Activated CD4-positive, alpha-beta T cell treated with anti-CD3 and anti-CD28 coated beads, Interleukin-2, Interleukin-4, amounts not matched to agents 100 ng/mL and 50 ng/mL, durations not matched to agents 16 hours and 8 hours (primary cell): Measurements from ENCODE around the gene SEMA3C.

Experiments used
- DNase-seq: peaks from one replicate; pipeline ENCODE4 v3.0.0-alpha.2; 2020; ENCODE audit warnings: low spot score

The SEMA3C gene

DNA sequence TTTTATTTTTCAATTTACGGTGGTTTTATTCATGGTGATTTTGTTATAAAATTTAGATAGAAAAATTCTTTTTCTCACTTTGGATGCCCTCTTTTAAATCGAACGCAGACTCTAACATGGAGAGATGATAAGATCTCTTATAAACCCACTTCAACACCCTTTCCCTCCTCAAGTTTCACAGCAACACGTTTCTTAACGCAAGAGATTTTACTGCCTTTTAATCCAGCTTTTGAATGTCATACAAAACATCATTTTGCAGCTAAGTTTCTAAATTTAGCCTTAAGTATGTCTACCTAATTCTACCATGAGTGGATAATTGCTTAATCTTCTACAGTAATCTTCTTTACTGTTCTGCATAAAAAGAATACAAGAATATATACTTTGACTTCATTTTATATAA lies 70.0 kb downstream of the SEMA3C start:
- DNase-seq = no peak

DNA sequence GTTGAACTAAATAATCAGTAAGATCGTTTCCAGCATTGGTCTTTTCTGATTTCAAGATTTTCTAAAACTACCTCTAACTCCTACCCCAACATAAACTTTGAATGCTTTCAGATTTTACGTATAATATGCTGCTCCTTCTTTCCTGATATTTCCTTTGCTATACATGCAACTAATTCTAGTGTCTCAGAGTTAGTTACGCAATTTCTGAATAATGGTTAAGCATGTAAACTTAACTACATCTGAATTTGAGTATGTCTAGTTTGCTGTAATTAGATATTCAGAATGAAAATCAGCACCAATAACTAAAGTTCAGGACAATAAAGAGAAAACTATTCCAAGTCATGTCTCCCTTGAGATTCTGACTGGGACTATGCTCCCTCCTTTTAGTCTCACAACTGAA lies 71.0 kb downstream of the SEMA3C start:
- no peak for DNase-seq

DNA sequence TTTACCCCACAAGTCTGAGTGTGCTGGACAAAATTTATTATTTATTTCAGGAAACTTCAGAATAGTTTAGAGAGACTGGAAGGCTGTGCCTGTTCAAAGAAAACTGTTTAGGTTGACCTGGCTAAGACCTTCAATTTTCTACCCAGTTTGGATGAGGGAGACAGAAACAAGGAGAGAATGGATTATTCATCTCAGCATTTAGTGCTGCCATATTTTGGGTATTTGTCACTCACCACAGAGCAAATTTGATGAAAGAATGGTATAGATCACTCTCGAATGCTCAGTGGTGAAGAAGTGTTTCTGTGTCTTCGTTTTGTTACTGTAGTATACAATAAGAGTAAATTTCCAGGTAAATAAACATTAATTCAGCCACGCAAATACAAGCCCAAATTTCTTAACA lies 71.8 kb downstream of the SEMA3C start:
- no peak for DNase-seq

DNA sequence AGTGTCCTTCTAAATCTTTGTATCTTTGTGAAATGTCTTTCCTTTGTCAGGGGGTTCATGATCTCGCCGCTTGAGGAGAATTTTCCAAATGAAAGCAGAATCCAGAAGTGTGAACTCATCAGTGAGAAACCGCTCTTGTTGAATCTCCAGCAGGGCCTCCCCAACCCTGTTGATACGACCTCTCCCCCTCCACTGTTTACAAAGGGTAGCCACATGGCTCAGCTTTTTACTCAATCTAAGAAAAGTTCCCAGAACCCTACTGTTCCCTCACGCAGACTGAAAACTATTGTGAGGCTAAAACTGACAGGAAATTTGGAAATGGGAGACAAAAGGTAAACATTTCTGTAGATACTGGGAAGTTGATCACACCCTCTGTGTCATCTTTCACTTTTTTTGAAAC lies 73.9 kb downstream of the SEMA3C start:
- no peak for DNase-seq

DNA sequence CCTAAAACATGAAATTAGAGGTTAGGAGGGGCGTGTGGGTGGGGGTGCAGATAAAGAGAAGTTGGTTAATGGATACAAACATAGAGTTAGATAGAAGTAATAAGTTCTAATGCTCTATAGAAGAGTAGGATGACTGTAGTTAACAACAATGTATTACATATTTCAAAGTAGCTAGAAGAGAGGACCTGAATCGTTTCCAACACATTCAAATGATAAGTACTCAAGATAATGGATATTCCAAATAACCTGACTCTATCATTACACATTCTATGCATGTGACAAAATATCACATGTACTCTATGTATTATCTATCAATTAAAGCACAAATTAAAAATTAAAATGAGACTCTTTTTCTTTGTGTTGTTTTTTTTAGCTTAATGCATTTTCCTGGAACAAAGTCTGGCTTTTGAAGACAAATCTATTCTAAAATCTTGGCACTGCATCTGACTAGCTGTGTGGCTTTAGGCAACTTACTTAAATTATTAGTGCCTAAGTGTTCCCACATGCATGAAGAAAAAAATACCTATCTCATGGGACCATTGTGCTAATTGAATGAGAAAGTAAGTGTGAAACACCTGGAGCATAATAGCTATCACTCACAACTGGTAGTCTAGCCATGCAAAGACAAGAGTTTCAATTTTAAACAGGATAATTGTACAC lies 75.7 kb downstream of the SEMA3C start:
- no peak for DNase-seq

DNA sequence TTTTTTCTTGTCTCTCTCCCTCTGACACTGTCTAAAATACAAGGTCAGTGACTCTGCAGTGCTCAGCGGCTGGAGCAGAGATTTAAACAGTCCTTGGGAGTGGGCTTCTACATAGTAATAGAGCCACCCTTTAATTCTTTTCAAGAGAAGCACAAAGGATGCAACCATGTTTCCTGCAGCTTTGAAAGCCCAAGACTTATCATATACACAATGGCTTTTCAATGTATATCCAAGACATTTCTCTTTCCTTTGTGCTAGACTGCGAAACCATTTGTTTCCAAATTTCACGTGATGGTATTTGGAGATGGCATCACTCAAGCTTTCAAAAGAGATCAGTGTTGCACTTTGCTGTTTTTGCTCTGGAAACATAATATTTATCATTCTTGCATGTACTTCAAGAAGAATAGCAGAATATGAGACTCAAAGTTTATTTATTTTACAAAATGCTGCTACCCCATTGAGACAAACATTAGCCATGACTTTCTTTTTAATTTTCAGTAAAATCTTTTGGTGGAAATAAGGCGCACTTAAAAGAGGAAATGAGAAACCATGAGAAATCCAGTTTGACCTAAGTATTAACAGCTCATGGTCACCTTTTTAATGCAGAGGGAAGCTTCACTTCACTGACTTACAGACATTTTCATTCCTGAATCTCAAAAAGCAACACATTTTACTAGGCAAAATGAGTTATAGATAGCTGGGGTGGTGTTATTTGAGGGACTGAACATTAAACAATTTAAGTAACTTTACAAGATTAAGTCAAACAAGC lies 76.6 kb downstream of the SEMA3C start:
- no peak for DNase-seq

DNA sequence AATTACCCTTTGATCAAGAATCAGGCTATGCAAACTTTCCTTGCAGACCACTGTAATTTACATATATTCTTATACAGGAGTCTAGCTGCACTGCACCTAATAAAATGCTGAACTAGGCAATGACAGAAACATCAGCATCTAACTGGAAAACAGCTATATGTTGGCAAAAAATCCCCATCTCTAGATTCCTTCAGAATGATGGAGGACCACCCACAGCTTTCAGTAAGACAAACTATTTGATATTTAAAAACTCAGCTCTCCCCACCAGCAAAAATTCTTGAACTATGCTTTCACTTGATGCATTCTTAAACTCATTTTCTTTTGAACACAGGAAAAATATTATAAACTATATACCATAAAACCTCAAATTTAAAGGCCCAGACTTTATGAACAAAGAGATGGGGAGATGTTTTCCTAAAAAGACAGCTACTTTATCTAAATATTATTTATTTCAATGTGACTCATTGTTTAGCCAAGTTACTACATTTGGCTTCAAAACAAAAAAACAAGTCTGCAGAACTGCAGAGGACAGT lies 77.4 kb downstream of the SEMA3C start:
- no peak for DNase-seq

DNA sequence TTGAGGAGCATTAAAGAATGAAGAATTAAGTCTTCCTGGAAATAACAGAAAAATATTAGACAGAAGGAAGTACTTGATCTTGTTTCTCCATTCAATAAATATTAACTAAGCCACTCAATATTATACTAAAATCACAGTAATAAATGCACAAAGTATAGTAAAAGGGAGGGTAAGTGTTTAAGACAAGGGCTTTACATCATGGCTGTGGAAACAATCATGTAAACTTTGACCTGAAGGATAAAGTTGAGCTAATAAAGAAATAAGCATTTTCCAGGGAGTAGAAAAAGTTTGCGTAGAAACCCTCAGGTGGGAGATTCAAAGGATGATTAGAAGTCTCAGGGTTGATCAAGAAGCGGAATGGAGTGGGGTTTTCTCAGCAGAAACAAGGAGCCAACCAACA lies 78.2 kb downstream of the SEMA3C start:
- no peak for DNase-seq

DNA sequence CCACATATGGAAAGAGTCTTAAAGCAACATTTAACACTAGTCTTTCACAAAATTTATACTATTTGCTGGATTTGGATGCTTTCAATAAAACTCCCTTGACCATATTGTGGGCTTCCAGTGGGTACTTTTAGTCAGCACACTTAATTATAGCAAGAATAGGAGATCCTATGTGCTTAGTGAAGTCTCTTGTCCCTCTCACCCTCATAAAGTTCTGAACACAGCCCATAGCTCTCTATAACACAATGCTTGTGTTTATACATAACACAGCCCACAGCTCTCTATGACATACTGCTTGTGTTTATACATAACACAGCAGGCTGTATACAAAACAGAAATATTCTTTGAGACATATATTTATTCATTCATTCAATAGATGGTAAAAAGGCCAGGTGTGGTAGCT lies 79.0 kb downstream of the SEMA3C start:
- DNase-seq = no peak

DNA sequence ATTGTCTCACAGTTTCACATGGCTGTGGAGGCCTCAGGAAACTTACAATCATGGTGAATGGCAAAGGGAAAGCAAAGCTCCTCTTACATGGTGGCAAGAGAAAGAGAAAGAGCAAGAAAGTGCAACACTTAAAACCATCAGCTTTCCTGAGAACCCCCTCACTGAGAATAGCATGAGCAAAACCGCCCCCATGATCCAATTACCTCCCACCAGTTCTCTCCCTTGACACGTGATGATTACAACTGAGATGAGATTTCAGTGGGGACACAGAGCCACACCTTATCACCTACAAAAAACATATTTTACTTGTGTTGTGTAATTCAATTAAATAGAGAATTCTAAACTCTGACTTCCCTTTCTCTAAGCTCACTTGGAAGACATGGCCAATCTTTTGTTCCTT lies 80.2 kb downstream of the SEMA3C start:
- no peak for DNase-seq

DNA sequence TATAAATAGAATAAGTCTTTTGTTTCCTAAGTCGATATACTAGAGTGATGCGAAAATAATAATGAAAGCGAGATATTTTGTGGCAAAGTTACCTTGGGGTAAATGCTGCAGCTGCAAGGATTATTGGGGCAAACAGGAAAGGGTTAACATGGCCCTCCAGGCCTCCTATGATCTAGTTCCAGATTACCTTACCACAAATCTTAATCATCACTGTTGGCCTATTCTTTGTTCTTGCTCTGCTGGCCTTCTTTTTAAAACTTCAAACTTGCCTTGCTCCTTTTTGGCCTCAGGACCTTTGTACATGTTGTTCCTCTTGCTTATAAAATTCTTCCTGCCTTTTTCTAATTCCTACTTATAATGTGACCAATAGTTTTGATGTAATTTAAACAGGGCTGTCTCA lies 81.5 kb downstream of the SEMA3C start:
- no peak for DNase-seq

DNA sequence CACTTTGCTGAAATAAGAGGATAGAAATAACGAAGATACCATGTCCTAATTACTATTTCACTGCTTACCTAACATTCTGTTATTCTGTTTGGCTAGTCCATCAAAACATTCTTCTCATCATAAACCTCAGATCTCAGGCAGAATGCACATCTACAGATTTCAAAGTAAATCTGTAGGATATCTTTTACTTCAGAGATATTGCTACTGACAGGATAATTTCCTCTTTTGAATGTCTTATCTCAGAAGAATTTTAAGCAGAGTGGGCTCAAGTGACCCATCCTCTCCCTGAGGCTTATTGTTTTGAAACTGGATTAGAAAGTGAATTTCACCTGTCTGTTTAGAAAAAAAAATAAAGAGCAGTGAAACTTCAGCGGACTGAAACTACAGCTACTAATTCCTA lies 83.6 kb downstream of the SEMA3C start:
- DNase-seq = no peak

DNA sequence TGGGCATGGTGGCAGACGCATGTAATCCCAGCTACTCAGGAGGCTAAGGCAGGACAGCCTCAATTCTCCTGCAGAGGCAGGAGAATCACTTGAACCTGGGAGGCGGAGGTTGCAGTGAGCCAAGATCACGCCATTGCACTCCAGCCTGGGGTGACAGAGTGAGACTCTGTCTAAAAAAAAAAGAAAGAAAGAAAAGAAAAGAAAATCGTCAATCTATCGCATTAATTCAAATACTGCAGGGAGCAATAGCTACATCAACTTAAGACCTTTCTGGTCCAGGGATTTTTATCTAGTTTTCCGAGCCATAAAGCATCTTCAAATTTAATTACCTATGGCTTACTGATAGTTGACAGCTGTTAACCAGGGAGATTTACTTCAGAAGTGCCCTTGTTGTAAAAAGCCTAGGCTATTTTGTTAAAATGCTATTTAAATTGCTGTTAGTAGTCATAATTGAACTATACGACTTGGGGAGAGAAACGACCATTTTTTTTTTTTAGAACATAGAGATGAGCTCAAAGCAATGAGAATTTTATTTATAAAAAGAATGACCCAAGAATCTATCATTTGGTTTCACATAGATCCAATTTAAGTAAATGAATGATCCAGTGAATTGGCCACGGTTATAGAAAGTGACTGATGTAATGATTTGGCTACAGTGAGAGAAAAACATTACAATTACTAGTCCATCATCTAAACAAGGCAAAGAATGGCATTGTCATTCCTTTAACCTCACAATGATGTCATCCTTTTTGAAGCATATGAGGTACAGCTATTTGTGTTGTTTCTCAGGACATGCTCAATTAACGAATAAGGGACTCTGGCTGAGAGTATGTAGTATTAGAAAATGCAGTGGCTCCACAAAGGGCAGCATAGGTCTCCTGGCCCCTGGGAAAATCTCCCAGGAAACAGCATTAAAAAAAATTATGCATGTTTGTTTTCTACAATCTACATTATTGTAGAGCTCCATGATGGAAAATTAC lies 85.3 kb downstream of the SEMA3C start:
- no peak for DNase-seq

DNA sequence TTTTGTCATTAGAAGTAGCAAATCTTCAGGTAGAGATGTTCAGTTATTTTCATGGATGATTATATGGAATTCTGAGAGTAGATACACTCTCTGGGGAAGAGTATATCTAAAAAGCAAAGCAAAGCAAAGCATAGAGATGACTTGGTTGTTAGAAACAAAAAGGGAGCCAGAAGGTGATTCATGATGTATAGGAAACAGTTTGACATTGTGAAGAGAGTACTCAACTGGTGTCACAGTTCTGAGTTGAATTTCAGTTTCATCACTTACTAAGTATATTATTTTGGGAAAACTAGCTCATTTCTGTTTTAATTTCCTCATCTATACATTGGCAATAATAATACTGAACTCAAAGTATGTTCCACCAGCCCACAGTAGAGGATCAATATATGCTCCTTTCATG lies 86.8 kb downstream of the SEMA3C start:
- DNase-seq = no peak

DNA sequence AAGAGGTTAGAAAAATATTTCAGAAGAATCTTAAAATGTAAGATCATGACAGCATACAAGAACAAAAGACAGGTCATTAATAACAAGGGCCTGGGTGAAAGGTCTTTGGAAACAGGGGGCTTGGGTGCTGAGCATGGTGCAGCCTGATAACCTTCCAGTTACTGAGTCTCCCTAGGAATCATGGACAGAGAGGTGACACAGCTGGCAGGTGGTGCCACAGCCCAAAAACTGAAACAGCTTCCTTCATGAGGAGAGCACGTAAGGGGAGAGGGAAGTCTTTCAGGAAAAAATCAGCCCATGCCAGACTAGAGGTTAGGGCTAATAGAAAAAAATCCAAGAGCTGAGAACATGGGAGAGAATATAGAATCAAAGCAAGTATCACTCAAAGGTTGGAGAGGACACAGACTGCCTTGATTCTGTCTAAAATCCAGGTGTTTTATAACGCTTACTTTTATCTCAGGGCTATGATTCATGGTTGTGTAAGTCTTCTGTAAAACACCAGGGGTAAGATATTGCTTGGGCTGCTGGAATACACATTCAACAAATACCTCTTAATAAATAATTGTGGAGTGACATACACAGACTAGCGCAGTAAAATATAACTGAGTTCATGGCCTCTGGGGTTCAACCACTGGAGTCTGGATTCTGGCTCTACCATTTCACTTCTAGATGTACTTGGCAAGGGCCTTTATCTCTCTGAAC lies 88.1 kb downstream of the SEMA3C start:
- no peak for DNase-seq

DNA sequence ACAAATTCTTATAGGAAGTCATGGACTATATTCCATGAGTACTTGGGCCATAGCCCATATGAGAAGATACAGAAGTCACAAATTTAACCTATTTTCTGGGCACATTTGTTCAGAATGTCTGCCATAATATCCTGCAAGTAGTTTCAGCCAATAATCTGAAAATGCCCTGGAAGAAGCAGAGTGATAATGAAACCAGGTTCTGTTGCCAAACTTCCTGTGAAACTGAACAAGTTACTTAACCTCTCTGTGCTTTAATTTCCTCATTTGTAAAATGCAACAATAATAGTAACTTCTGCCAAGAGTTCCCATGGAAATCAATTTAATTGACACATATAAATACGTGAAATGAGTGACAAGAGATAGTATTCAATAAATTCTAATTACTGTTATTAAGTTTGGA lies 88.8 kb downstream of the SEMA3C start:
- no peak for DNase-seq

DNA sequence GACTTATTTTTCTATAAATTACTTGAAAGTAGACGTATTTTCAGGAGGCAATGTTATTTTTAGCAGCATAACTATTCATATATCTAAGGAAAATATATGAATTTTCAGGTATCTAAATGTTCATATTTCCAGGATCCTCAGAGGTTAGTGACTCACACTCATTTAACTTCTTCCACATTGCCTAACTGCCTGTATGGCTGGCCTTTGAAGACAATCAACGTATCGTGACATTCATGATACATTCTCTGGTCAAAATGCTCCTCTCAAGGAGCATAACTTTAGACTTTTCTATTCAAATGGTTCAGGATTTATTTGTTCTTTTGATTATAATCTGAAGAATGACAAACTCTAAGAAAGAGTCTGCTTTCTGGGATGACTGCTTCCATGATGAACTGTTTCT lies 89.3 kb downstream of the SEMA3C start:
- no peak for DNase-seq

DNA sequence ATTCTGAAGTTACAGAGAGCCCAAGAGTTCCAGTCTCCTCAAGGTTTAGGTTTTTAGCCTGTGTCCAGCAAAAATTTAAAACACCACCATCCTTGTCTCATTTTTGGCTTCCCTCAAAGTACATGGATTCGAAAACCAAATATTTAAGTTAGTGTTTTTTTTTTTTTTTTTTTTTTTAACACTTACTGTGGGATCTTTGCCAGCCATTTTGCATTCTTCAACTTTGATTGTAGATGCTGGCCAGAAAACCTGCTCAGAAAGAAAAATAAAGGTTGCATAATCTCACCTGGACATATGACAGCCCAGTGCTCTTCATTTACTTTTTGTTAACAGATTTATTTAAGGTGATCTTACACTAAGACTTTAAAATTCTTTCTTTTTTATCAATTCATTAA lies 91.6 kb downstream of the SEMA3C start:
- DNase-seq = no peak

DNA sequence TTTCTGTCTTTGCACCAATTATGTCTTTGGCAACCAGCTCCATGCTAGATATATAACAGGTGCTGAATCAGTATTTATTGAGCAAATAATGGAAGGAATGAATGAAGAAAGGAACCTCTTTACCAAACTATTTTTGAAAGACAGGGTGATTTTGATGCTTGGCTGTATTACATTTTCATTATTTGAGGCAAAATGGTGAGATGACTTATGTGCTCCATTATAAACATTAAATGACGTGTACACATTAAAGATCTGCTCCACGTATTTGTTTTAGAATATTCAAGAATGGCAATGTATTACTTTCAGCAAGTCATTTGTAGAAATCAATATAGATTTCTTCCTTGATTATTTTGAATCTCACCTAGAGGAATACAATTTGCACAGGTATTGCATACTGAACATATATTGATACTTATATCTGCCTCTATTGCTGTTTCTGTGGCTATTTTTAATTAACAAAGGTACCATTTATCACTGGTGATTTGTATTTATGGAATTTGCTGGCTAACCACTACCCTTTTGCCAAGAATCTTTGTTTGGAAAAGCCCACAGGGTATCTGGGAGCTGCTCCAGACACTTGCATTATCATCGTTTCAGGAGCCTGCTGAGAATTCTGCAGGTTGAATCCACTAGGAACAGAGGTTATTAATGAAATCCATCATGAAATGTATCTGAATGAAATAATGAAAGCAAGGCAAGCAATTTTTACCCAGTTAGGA lies 92.2 kb downstream of the SEMA3C start:
- DNase-seq = no peak

DNA sequence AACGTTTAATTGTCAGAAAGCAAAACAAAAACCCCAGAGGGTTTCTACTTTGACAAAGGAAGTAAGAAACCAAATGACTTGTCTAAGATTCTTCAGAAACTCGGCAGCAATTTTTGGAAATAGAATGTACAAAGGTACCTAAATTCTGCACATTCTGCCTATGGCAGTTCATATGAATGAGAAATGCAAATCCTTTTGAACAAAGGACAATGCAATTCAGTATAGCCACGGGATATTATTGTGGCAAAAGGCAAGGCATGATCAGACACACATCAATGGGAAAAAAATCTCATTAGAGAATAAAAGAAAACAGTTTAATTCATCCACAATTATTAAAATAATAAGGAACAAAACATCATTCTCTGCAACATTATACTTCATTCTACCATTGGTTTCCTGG lies 93.4 kb downstream of the SEMA3C start:
- no peak for DNase-seq

DNA sequence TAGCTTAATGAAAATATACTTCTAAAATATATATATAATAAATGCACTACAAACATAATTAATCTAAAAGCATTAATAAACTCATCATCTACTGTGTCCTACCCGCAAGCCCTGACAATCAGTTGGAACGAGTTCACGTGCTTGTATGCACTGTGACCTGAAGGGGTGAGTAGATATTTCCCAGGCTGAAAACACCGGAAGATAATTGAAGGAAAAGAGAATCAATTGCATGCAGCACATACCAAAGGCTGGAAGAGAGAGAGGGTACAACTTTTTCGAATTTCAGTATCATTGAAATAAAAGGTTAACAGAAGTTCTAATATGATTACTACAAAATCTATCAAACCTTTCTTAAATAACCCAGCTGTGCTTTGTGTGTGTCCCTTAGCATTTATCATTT lies 94.6 kb downstream of the SEMA3C start:
- no peak for DNase-seq
